IMR-90 (cell line): ENCODE results near the gene PSENEN.
"Not testable (repeated sequence)": the region's sequence is repeated elsewhere in the genome, so short reads cannot be mapped to it uniquely, and the experiment has no call there.

Experiments used
- CEBPB ChIP-seq: IDR thresholded peaks from 2 replicates; pipeline ENCODE4 v1.6.1; 2012; ENCODE audit warnings: low read depth, low read length, improper control_type of control experiment
- MAFK ChIP-seq: IDR thresholded peaks from 2 replicates; pipeline ENCODE4 v1.6.1; 2012; ENCODE audit warnings: low read depth, low read length, improper control_type of control experiment
- POLR2A ChIP-seq: IDR thresholded peaks from 2 replicates; pipeline ENCODE4 v1.6.1; 2012; ENCODE audit warnings: mild to moderate bottlenecking, low read depth, low read length
- TF ChIP-seq, protein P1 (sequence below): conservative IDR thresholded peaks from 2 replicates; pipeline ENCODE4 v1.5.1; 2012; ENCODE audit warnings: mild to moderate bottlenecking, low read depth, low read length, improper control_type of control experiment

DNA sequence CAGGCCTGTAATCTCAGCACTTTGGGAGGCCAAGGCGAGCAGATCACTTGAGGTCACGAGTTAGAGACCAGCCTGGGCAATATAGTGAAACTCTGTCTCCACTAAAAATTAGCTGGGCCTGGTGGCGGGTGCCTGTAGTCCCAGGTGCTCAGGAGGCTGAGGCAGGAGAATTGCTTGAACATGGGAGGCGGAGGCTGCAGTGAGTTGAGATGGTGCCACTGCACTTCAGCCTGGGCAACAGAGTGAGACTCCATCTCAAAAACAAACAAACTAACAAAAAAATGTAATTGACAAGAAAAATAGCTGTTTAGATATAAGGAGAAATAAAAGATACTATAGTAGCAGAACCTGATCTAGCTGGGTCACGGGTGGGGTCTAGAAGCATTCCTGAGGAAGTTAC is 26.9 kb downstream of the PSENEN start:
- TF ChIP-seq, protein P1, sequence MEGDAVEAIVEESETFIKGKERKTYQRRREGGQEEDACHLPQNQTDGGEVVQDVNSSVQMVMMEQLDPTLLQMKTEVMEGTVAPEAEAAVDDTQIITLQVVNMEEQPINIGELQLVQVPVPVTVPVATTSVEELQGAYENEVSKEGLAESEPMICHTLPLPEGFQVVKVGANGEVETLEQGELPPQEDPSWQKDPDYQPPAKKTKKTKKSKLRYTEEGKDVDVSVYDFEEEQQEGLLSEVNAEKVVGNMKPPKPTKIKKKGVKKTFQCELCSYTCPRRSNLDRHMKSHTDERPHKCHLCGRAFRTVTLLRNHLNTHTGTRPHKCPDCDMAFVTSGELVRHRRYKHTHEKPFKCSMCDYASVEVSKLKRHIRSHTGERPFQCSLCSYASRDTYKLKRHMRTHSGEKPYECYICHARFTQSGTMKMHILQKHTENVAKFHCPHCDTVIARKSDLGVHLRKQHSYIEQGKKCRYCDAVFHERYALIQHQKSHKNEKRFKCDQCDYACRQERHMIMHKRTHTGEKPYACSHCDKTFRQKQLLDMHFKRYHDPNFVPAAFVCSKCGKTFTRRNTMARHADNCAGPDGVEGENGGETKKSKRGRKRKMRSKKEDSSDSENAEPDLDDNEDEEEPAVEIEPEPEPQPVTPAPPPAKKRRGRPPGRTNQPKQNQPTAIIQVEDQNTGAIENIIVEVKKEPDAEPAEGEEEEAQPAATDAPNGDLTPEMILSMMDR = not testable (repeated sequence)
- TF ChIP-seq POLR2A, CEBPB, MAFK: not testable (repeated sequence)
